Neural progenitor cell (in vitro differentiated cells): ENCODE results near the gene OR8D2.

ENCODE experiments used
- EZH2 ChIP-seq: fragments of 200-600 bp; sonication (generic); IDR thresholded peaks from 2 replicates; pipeline ENCODE4 v1.6.1; 2017; ENCODE audit warnings: antibody characterized with exemption, mild to moderate bottlenecking, moderate library complexity
- EZH2phosphoT487 ChIP-seq: fragments of 200-600 bp; sonication (generic); IDR thresholded peaks from 2 replicates; pipeline ENCODE4 v1.6.1; 2017; ENCODE audit warnings: antibody characterized with exemption
- TF ChIP-seq, protein P1 (sequence below): fragments of 200-600 bp; sonication (generic); IDR thresholded peaks from 2 replicates; pipeline ENCODE4 v1.5.1; 2017; ENCODE audit warnings: antibody characterized with exemption, mild to moderate bottlenecking

DNA sequence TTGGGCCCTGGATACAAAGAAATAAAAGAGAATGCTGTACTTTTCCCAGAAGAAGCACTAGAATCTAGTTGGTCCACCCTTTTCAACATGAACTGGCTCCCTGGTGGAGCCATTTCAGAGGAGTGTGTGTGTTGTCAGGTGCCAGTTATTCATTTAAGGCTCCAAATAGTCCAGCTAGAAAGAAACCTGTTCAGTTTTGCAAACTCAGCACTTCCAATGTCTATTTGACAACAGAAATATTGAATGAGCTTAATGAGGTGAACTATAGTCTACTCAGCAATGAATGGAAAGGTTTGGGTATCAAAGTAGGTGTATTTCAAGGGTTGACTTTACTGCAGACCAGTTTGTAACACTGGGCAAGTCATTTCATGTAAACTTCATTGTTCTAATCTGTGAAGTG lies 8.3 kb downstream of the OR8D2 start:
- TF ChIP-seq, protein P1, sequence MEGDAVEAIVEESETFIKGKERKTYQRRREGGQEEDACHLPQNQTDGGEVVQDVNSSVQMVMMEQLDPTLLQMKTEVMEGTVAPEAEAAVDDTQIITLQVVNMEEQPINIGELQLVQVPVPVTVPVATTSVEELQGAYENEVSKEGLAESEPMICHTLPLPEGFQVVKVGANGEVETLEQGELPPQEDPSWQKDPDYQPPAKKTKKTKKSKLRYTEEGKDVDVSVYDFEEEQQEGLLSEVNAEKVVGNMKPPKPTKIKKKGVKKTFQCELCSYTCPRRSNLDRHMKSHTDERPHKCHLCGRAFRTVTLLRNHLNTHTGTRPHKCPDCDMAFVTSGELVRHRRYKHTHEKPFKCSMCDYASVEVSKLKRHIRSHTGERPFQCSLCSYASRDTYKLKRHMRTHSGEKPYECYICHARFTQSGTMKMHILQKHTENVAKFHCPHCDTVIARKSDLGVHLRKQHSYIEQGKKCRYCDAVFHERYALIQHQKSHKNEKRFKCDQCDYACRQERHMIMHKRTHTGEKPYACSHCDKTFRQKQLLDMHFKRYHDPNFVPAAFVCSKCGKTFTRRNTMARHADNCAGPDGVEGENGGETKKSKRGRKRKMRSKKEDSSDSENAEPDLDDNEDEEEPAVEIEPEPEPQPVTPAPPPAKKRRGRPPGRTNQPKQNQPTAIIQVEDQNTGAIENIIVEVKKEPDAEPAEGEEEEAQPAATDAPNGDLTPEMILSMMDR, result no peak
- TF ChIP-seq EZH2 (no peak), EZH2phosphoT487 (no peak)
